GM06990 (cell line): ENCODE measurements around the gene TSC22D1.

Experiments used
- DNase-seq: peaks from one replicate; pipeline ENCODE4 v3.0.0-alpha.2; 2011; ENCODE audit not compliant: insufficient read length; ENCODE audit errors: extremely low read depth
- H3K27me3 ChIP-seq: replicated peaks from 2 replicates; pipeline ENCODE4 v1.6.0; 2011; ENCODE audit warnings: low read length; ENCODE audit not compliant: control insufficient read depth, insufficient read depth
- H3K36me3 ChIP-seq: 2 replicates; pipeline ENCODE4 v1.5.1; 2011; ENCODE audit warnings: low read length; ENCODE audit not compliant: control insufficient read depth, insufficient read depth
- H3K4me3 ChIP-seq: replicated peaks from 2 replicates; pipeline ENCODE4 v1.5.1; 2011; ENCODE audit warnings: low read depth, mild to moderate bottlenecking, control low read depth, low read length
- CTCF ChIP-seq: IDR thresholded peaks from 2 replicates; pipeline ENCODE4 v1.5.1; 2011; ENCODE audit warnings: low read length, control low read depth, mild to moderate bottlenecking, inconsistent platforms; ENCODE audit not compliant: insufficient read depth, poor library complexity, severe bottlenecking

Gene TSC22D1

GRCh38 chr13:44484562-44485138 lies 91.5 kb downstream of the TSC22D1 start:
- TF ChIP-seq CTCF: no peak
- DNase-seq: peak; percentile 13
- Histone ChIP-seq H3K36me3 (no peaks in the 10 kb centered on the region), H3K4me3 (no peak overlapping the region), H3K27me3 (no peaks in the 10 kb centered on the region)

GRCh38 chr13:44474122-44474910 lies 101.8 kb downstream of the TSC22D1 start:
- no peak for TF ChIP-seq CTCF
- no peak for DNase-seq
- Histone ChIP-seq H3K4me3 (no peak overlapping the region), H3K27me3 (no peaks in the 10 kb centered on the region), H3K36me3 (no peaks in the 10 kb centered on the region)

GRCh38 chr13:44471686-44472085 lies 104.4 kb downstream of the TSC22D1 start:
- DNase-seq: no peak
- H3K4me3 ChIP-seq: no peak overlapping the region
- TF ChIP-seq CTCF: no peak
- H3K36me3 ChIP-seq: no peaks in the 10 kb centered on the region
- no peaks in the 10 kb centered on the region for H3K27me3 ChIP-seq

- no peak for DNase-seq
- Histone ChIP-seq H3K36me3 (no peaks in the 10 kb centered on the region), H3K27me3 (no peaks in the 10 kb centered on the region), H3K4me3 (no peak overlapping the region)
- TF ChIP-seq CTCF: peak; percentile 14
Measured at GRCh38 chr13:44470638-44471562, 105.2 kb downstream of the TSC22D1 start.

GRCh38 chr13:44468874-44469273 lies 107.3 kb downstream of the TSC22D1 start:
- H3K4me3 ChIP-seq: no peak overlapping the region
- no peak for DNase-seq
- H3K27me3 ChIP-seq: no peaks in the 10 kb centered on the region
- no peaks in the 10 kb centered on the region for H3K36me3 ChIP-seq
- TF ChIP-seq CTCF: no peak
